HG03103 (cell line): ENCODE measurements around the gene MAP3K9.

ENCODE experiments used
- ATAC-seq: cut with Tn5 transposase; IDR thresholded peaks from one replicate; pipeline ENCODE4 v1.9.1; 2021; ENCODE audit warnings: low read depth; ENCODE audit not compliant: unreplicated experiment

The MAP3K9 gene

DNA sequence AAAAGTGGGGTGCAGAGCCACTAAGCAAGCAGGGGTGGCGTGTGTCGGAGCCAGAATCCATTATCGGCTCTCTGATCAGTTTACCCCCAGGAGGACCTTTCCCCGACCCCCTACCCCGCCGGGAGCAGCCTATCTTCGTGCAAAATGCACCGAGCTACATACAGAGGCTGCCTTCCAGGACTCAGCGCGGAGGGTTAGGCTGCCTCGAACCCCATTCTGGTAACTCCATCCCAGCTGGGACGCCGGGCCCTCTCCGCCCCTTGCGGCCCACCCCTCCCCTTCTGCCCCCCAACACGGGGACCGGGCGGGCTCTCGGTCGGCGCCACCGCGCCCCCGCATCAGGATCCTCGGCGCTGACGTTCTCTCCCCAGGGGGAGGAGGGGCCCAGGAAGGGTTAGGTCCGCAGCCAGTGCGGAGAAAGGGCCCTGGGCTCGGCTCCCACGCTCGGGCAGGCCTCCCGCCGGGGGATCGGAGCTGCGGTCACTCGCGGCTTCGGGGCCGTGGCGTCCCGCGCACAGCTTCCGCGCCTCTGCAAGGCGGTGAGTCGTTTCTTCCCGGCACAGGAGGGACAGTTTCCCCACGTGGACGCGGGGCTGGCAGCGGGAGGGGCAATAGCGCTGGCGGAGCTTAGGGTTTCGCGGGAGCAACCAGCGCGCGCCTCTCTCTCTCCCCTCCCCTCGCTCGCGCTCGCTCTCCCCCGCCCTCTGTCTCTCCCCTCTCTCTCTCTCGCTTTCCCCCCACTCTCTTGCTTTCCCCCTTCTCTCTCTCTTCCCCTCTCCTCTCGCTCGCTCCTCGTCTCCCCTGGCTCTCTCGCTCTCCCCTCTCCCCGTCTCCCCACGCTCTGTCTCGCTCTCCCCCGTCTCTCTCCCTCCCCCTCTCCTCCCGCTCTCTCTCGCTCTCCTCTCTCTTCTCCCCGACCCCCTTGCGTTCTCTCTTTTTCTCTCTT lies 12.5 kb upstream of the MAP3K9 start:
- no peak for ATAC-seq

DNA sequence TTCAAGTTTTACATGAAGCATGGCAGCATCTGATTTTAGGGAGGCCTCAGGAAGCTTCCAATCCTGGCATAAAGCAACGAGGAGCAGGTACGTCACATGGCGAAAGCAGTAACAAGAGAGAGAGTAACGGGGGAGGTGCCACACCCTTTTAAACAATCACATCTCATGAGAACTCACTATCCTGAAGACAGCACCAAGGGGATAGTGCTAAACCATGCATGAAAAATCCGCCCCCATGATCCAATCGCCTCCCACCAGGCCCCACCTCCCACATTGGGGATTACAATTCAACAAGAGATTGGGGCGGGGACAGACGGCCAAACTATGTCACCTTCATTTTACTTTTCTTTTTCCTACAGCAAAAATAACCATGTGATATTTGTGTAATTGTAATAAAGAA lies 7.2 kb upstream of the MAP3K9 start:
- ATAC-seq = no peak

DNA sequence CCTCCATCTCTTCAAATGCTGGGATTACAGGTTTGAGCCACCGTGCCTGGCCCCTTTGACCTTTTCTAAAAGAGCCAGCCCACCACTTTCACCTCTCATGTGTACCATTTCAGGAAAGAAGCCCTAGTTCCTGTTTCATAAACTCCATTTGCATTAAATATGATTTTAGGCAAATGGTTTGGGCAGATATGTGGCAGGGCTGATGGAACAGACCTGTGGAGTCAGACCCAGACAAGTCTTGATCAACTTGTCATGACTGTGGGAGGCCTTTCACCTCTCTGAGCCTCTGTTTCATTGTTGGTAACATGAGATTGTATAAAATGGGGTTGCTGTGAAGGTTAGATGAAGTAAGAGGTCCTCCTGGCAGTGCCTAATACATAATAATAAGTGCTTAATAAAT lies 5.2 kb upstream of the MAP3K9 start:
- no peak for ATAC-seq

DNA sequence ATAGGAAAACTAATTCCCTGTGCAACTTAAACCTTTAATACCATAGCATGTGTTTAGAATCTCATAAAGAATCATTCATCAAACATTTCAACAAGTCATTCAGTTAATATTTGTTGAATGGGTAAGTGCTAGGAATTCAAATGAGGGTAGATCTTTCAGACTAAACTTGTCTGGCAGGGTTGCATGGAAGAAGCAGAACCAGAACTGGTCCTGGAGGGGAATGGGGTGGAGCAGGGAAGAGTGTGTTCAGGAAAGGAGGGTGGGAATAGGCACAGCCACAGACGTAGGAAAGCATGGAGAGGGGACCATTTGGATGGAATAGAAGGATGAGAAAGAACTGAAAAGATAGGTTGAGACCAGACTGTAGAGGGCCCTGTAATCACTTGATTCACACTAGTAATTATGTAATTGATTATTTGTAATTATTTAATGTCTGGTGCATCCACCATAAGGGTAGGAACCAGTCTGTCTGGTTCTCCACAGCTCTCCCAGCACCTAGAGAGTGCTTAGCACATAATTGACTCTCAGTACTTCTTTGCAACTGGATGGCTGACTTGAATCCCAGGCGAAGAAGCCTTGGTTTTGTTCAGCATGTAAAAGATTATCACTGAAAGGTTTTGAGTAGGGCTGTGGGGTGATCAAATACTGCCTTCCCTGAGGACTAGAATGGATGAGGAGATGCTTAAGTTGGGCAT lies 3.0 kb upstream of the MAP3K9 start:
- ATAC-seq = no peak

DNA sequence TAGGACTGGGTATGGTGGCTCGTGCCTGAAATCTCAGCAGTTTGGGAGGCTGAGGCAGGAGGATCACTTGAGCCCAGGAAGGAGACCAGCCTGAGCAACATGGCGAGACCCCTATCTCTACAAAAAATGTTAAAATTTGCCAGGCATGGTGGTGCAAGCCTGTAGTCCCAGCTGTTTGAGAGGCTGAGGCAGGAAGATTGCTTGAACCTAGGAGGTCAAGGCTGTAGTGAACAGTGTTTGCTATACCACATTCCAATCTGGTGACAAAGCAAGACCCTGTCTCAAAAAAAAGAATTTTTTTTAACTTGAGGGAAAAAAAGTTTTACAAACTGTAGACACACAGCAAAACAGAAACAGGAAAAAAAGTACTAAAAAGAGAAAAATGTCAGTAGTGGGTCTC lies 2.3 kb upstream of the MAP3K9 start:
- no peak for ATAC-seq

DNA sequence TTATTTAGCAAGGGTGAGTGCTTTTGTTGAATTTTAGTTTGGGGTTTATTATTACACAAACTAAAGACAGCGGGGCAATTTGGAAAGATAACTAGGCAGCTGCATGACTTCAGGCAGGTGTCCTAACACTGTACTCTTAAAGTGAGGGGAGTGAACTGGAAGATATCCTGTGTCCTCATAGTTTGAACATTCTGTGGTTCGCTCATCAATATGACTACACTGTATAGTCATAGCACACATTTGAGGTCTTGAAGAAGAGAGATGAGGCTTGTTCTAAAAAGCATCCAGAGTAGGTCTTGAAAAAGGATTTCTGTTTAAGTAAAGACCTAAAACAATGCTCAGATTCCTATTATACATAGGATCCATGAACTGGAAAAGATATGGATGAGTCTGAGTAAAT lies 1.7 kb upstream of the MAP3K9 start:
- no peak for ATAC-seq

DNA sequence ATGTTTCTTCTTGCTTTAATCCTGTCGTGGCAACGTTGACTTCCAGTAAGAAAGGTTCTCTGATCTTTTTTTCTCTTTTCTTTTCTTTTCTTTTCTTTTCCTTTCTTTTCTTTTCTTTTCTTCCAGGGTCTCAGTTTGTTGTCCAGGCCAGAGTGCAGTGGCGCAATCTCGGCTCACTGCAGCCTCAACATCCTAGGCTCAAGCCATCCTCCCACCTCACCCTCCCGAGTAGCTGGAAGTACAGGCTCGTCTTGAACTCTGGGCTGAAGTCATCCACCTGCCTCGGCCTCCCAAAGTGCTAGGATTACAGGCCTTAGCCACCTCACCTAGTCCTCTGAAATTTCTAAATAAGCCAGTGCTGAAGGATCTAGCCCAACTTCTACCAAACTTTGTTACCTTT lies 1.3 kb upstream of the MAP3K9 start:
- ATAC-seq = no peak

DNA sequence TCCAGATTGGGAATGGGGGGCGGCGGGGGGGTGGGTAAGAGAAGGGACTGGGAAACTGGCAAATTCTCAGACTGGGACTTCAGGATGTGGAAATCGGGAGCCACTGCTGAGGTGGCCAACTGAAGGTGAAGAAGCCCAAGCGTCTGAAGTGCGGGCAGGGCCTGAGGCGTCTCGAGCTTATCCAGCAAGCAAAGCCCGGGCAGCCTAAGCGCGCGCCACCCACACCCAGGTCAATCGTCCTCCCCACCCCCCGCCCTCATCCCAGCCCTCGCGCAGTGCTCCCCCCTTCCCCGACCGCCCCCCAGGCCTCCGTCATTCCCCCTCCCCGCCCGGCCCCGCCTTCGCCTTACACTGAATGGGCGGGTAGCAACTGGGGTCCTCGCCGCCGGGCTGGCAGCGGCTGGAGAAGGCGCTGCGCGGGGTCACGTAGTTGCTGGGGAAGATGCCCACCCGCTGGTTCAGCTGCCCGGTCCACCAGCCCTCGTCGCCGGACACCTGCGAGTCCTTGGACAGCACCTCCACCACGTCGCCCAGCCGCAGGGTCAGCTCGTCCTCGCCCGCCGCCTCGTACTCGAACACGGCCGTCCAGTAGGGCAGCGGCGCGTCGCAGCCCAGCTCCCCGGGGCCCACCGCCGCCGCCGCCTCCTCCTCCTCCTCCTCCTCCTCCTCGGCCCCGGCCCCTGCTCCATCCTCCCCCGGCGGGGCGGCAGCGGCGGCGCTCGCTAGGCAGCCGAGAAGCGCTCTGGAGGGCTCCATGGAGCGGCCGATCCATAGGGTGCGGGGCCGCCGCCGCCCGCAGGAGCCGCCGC lies 693 bp downstream of the MAP3K9 start:
- ATAC-seq = peak; percentile 6

DNA sequence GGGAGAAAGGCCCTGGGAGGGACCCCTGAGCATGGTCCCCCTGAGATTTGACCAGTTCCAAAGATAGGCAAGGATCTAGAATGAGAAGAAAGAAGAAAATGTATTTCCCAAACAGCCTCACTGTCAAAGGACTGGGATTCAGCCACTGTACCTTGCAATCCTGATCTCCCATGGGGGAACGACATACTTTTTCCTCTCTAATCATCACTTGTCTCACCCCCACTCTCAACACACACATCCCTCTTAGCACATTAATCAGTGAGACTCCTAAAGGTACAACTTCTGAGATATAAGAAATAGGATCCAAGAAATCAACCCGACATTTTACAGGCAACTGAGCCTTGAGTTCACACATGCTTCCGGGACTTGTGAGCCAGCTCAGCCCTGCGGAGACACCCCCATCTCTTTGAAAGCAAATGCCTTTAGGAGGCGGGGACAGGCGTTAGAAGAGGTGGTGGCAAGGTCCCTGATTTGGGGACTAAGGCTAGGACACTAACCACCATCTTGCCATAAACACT lies 1.4 kb downstream of the MAP3K9 start:
- ATAC-seq = no peak

DNA sequence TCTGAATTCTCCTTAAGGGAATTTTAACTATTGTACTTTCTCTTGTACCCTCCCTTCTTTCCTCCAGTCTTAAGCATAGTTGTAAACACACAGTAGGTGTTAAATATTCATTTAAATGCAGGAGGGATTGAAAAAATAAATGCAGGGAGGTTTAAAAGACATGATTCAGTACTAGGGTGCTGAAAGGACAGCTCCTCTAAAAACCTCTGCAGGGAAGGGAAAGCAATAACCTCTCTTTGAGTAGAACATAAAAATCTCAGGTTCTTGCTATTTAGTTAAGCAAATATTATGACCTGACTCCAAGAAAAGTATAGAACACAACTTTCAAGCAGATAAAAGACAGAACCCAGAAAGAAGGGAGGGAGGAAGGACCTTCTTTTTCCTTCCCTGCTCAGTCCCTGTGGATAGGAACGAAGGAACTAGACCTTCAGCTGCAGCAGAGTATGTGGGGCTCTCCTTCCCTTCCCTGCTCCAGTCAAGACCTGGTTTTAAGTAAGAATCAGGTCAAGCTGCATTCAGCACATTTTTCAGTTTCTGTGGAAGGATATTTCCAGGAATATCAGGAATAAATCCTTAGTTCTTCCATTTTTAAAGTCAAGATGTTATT lies 4.7 kb downstream of the MAP3K9 start:
- ATAC-seq = no peak

DNA sequence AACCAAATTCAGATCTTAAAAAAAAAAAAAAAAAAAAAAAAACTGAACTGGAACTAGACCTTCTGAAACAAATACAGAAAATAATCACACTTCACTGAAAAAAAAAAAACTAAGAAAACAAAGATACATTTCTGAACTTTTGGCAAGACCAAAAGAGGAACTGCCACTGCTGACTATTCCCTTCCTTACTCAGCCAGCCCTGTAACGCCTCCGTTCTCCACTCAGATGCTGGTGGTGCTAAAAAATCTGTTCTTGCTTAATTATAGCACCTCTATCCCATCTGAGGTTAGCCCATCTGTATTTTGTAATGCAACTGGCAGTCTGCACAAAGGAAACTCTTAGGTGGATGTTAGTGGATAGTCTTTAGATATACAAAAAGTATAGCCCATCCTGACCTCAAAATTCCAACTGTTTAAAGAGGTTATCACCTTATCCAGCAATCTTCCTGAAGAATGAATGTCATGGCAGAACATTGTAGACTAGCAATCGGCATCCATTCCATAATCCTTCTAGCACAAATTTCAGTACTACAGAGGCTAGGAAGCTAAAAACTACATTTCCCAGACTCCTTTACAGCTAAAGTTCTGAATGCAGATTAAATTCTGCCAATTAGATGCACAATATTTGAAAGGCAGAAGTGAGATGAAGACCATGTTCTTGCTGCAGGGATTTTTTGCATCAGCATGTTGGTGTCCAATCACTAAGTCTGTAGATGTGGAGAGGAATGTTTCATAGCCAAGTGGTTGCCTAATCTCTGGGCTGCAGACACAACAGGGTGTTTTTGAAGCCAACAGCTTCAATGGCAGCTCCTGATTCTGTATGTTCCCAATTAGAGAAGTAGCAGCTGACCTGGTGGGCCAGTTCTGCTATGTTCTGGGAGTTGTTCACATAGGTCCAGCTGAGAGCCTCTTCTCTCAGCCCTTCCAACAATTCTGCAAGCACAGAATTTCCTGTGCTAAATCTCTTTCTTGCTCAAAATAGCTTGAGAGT lies 5.7 kb downstream of the MAP3K9 start:
- ATAC-seq = peak; percentile 67

DNA sequence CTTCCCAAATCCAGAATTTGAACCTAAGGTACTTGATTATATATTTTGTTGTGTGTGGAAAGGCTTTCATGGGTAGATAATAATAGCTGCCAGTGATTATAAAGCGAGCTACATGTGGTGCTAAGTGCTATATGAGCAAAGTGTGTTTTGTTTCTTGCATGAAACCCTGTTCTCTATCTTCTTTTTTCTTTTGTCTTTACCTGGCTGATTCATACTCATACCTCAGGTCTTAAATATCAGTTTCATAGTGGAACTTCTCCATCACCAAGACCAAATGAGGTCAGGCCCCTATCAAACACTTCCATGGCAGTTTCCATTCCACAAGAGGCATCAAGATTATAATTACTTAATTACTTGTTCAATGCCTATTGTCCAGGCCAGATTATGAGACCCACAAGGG lies 6.9 kb downstream of the MAP3K9 start:
- no peak for ATAC-seq

DNA sequence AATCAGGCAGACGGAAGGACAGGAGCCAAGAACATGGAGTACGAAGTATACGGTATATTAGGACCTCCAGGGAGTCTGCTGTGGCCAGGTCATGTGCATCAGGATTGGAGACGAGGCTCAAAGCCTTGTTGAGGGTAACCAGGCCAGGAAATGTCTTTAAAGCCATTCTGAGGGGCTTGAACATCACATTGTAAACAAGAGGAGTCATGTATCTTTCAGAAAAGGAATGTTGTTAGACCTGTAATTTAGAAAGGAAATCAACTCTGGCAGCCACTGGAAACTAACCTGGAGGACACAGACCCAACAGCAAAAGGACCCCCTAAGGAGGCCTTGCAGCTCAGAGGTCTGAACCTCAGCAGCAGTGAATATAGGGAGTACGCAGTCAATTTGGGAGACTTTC lies 7.5 kb downstream of the MAP3K9 start:
- ATAC-seq = no peak

DNA sequence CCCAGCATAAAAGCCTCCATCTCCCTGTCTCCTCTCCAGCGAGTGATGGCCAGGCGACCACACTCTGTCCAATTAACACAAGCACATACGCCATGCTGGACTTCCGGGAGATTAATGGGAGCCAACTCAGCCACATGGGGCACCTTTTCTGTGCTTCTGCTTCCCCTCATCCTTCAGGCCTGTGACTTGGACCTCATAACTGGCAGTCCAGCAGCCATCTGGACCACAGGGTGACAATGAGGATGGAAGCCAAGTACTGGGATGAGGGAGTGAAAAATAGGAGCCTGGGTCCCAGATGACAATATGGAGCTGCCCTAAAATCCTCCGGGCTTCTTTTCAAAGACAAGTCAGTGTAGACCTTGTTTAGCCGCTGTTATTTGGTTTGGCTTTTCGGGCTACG lies 12.8 kb downstream of the MAP3K9 start:
- no peak for ATAC-seq

DNA sequence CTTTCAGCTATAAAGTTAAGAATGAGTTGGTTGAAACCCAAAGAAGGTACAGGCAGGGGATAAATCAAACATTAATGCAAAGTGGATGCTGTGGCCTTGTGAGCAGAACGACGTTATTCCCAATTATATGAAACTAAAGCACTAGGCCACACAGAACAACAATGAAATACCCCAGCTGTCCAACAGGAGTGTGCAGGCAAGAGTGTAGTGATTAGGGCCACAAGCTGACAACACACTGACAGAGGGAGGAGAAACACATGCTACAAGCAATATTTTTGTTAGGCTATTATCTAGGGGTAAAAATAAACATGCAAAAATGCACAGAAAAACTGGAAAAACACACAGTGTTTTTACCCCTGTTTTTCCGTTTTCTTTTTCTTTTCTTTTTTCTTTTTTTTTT lies 15.0 kb downstream of the MAP3K9 start:
- ATAC-seq = no peak

DNA sequence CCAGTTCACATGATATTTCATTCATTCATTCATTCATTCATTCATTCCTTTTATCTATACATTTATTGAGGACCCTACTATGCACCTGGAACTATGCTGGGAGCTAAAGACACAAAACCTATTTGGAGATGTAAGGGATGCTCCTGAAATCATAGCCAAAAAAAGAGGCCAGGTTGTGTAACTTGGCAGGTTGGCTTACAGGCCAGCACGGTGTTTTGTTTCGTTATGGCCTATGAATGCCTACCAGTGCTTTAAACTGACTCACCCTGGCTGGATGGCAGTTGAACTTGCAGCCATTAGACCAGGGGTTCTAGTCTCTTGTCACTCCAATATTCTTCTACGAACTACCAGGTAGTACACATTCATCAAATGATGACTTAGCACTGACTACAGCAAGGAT lies 15.7 kb downstream of the MAP3K9 start:
- ATAC-seq = no peak

DNA sequence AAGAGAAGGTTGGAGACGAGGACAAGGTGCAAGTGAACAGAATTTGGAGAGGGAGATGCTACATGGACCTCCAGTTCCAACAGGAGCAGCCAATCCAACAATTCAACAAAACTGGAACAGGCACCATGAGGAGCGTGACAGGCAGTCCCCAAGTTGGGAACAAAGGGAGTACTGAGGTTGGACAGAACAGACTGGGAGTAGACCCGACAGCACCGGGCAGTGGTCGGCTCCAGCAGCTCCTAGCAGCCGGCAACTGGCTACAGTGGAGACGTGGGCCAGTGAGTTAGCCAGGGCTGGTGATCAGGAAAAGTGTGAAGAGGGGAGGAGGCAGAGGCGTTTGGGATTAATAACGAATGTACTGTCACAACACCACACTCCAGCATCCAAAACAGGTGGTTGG lies 16.4 kb downstream of the MAP3K9 start:
- ATAC-seq = no peak

DNA sequence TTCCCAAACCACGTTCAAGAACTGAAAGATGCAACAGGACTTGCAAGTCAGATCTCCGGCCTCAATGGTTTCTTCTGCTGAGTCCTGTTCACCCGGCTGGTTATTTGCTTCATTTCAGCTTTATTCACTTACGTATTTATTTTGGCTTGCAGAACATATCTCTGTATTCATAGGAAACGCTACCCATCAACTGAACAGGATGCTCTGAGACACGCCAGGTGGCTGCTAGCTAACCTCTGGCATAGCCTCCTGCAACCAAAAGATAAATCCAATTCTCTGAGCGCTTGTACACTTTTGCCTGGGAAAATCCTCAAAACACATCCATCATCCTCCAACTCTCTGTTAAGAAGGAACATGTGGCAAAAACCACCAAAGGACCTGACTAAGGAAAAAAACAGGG lies 17.3 kb downstream of the MAP3K9 start:
- no peak for ATAC-seq

DNA sequence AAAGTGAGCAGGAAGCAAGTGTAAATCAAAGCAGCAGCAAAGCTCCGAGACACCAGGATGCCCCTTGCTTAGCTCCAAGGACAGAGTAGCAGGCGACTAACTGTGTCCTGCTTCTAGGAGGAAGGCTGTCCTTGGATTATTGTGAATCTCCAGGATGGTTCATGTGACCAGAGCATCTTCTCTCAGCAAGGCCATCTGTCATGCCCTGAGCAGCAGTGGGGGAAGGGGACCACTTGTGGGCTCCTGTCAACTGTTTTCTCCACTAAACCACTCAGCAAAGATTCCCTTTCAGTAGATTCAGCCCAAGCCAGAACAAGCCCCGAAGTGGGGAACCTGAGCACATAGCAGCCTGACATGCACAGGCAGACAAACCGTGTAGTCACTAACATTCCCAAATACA lies 19.4 kb downstream of the MAP3K9 start:
- ATAC-seq = no peak
